Smooth muscle cell (in vitro differentiated cells): ENCODE measurements around the gene PDLIM5. TPM values are rescaled to one million over a fixed set of nuclear protein-coding genes. Genes with fewer than 3 reads are reported as not detected.

ENCODE experiments used
- DNase-seq: peaks from one replicate; lab custom pipeline; 2025; ENCODE audit not compliant: unreplicated experiment; lab: John Stamatoyannopoulos, UW
- H2AFZ ChIP-seq: fragments of 200-600 bp; sonication (generic); 2 replicates; pipeline ENCODE4 v1.6.0; 2016; ENCODE audit warnings: antibody characterized with exemption, low read depth, mild to moderate bottlenecking
- H3F3A ChIP-seq: fragments of 200-600 bp; sonication (generic); 2 replicates; pipeline ENCODE4 v1.6.0; 2017; ENCODE audit warnings: antibody characterized with exemption, low read depth
- H3K27ac ChIP-seq: fragments of 200-600 bp; sonication (generic); 2 replicates; pipeline ENCODE4 v1.5.1; 2016; ENCODE audit warnings: low read depth, mild to moderate bottlenecking
- H3K27me3 ChIP-seq: fragments of 200-600 bp; sonication (generic); 2 replicates; pipeline ENCODE4 v1.6.1; 2016; ENCODE audit warnings: low read depth, mild to moderate bottlenecking
- H3K36me3 ChIP-seq: fragments of 200-600 bp; sonication (generic); 2 replicates; pipeline ENCODE4 v1.5.1; 2016; ENCODE audit warnings: low read depth
- H3K4me1 ChIP-seq: fragments of 200-600 bp; sonication (generic); 2 replicates; pipeline ENCODE4 v1.5.1; 2016; ENCODE audit warnings: low read depth
- H3K4me2 ChIP-seq: fragments of 200-600 bp; sonication (generic); 2 replicates; pipeline ENCODE4 v1.6.0; 2016; ENCODE audit warnings: mild to moderate bottlenecking
- H3K4me3 ChIP-seq: fragments of 200-600 bp; sonication (generic); 2 replicates; pipeline ENCODE4 v1.5.1; 2016; ENCODE audit warnings: mild to moderate bottlenecking
- H3K79me2 ChIP-seq: fragments of 200-600 bp; sonication (generic); 2 replicates; pipeline ENCODE4 v1.6.0; 2016; ENCODE audit warnings: low read depth, mild to moderate bottlenecking
- H3K9ac ChIP-seq: fragments of 200-600 bp; sonication (generic); 2 replicates; pipeline ENCODE4 v1.6.0; 2016; ENCODE audit warnings: low read depth
- H3K9me3 ChIP-seq: fragments of 200-600 bp; sonication (generic); replicated peaks from 2 replicates; pipeline ENCODE4 v1.5.1; 2016; ENCODE audit warnings: low read depth
- H4K20me1 ChIP-seq: fragments of 200-600 bp; sonication (generic); 2 replicates; pipeline ENCODE4 v1.6.0; 2016; ENCODE audit warnings: low read depth
- WGBS: methylation state at CpG from one replicate; pipeline ENCODE4 v1.1.7; 2016; ENCODE audit warnings: low lambda C conversion rate; 5-methylcytosine and 5-hydroxymethylcytosine counted together
- polyA plus RNA-seq: library from polyadenylated mRNA; unstranded; fragments of >200 nt; fragmentation: Nextera tagmentation; extraction: Ambion mirVana; gene quantifications from 2 replicates; pipeline ENCODE4 v1.2.1, GENCODE V29; 2016
- total RNA-seq: library from RNA; depleted of rRNA; stranded (reverse); fragments of >200 nt; gene quantifications from 2 replicates; pipeline ENCODE4 v1.2.3, GENCODE V29; 2014
- TF ChIP-seq, protein P1 (sequence below): fragments of 200-600 bp; sonication (generic); IDR thresholded peaks from 2 replicates; pipeline ENCODE4 v1.5.1; 2017; ENCODE audit warnings: borderline replicate concordance, mild to moderate bottlenecking, antibody characterized with exemption; ENCODE audit not compliant: insufficient read depth, poor library complexity, severe bottlenecking

Gene PDLIM5
- total and polyA plus RNA-seq, 2 experiments from 2014 or later, result 129 to 150 TPM

DNA sequence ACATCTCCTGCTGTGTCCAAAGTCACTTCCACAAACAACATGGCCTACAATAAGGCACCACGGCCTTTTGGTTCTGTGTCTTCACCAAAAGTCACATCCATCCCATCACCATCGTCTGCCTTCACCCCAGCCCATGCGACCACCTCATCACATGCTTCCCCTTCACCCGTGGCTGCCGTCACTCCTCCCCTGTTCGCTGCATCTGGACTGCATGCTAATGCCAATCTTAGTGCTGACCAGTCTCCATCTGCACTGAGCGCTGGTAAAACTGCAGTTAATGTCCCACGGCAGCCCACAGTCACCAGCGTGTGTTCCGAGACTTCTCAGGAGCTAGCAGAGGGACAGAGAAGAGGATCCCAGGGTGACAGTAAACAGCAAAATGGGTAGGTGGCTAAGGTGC is 123.9 kb downstream of the PDLIM5 start:
- WGBS, result 89% methylated on average over 10 of the region's 10 CpGs
- H3K27me3 ChIP-seq, result no peaks in the 10 kb centered on the region
- no peak overlapping the region for H3K27ac ChIP-seq
- peaks cover 55% of the 10 kb centered on the region for H3K79me2 ChIP-seq
- H3F3A ChIP-seq, result peaks cover 12% of the 10 kb centered on the region
- H3K4me1 ChIP-seq, result peaks cover 37% of the 10 kb centered on the region
- DNase-seq, result no peak
- H2AFZ ChIP-seq, result no peak overlapping the region
- TF ChIP-seq, protein P1, sequence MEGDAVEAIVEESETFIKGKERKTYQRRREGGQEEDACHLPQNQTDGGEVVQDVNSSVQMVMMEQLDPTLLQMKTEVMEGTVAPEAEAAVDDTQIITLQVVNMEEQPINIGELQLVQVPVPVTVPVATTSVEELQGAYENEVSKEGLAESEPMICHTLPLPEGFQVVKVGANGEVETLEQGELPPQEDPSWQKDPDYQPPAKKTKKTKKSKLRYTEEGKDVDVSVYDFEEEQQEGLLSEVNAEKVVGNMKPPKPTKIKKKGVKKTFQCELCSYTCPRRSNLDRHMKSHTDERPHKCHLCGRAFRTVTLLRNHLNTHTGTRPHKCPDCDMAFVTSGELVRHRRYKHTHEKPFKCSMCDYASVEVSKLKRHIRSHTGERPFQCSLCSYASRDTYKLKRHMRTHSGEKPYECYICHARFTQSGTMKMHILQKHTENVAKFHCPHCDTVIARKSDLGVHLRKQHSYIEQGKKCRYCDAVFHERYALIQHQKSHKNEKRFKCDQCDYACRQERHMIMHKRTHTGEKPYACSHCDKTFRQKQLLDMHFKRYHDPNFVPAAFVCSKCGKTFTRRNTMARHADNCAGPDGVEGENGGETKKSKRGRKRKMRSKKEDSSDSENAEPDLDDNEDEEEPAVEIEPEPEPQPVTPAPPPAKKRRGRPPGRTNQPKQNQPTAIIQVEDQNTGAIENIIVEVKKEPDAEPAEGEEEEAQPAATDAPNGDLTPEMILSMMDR, result no peak
- peaks cover under 1% of the 10 kb centered on the region for H4K20me1 ChIP-seq
- H3K9me3 ChIP-seq, result no peaks in the 10 kb centered on the region
- H3K4me2 ChIP-seq, result no peak overlapping the region
- H3K4me3 ChIP-seq, result no peak overlapping the region
- peaks cover 6% of the 10 kb centered on the region for H3K36me3 ChIP-seq
- H3K9ac ChIP-seq, result no peak overlapping the region

DNA sequence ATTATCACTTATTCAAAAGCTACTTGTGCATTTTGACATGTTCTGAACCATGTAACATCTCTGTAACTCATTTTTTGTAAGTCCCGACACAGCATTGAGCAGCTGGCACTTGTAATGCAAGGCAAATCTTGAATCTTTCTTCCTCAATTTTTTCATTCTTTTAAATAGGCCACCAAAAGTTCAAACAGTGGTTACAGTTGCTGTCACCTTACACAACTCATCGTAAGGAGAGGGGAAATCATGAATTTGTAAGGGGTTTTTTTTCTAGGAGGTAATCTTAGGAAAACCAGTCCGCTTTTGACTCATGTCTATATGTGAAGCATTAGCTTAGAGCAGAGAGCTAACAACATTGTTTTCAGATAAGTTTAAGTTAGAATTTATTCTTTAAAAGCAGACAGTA is 124.5 kb downstream of the PDLIM5 start:
- peaks cover 49% of the 10 kb centered on the region for H3K79me2 ChIP-seq
- TF ChIP-seq, protein P1, result no peak
- no peak overlapping the region for H3K9ac ChIP-seq
- peaks cover 12% of the 10 kb centered on the region for H3F3A ChIP-seq
- no peak overlapping the region for H3K4me2 ChIP-seq
- H3K9me3 ChIP-seq, result no peaks in the 10 kb centered on the region
- H3K27ac ChIP-seq, result peak overlapping the region; percentile 12
- H2AFZ ChIP-seq, result no peak overlapping the region
- H3K27me3 ChIP-seq, result no peaks in the 10 kb centered on the region
- WGBS, result 55% methylated on average over 3 of the region's 3 CpGs
- H3K36me3 ChIP-seq, result peaks cover 8% of the 10 kb centered on the region
- H3K4me1 ChIP-seq, result peaks cover 37% of the 10 kb centered on the region
- peaks cover 6% of the 10 kb centered on the region for H4K20me1 ChIP-seq
- H3K4me3 ChIP-seq, result no peak overlapping the region
- no peak for DNase-seq

DNA sequence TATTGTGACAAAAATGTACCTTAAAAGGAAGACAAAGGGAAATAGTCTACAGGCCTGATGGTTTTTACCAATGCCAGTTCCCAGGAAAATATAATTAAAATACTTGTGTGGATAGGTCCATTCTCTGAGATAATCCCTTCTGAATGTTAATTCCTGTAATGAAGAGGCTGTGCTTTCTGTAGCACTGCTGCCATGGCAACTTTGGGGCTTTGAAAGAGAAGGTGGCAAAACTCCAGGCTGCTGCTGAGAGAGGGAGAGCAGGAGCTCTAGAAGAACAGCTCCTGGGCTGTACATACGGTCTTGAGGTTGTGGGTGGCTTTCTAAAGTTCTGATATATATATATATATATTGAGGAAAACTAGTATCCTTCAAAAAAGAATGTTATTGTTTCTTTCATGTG is 125.4 kb downstream of the PDLIM5 start:
- 23% methylated on average over 1 of the region's 1 CpG for WGBS
- H3K36me3 ChIP-seq, result peaks cover 17% of the 10 kb centered on the region
- H4K20me1 ChIP-seq, result peaks cover 14% of the 10 kb centered on the region
- peaks cover 45% of the 10 kb centered on the region for H3K79me2 ChIP-seq
- no peaks in the 10 kb centered on the region for H3K9me3 ChIP-seq
- TF ChIP-seq, protein P1, result no peak
- no peak for DNase-seq
- no peak overlapping the region for H3K4me3 ChIP-seq
- peaks cover 32% of the 10 kb centered on the region for H3K4me1 ChIP-seq
- no peak overlapping the region for H2AFZ ChIP-seq
- peak overlapping the region; percentile 12 for H3K27ac ChIP-seq
- H3K27me3 ChIP-seq, result no peaks in the 10 kb centered on the region
- peak overlapping the region; percentile 55 for H3K4me2 ChIP-seq
- no peak overlapping the region for H3K9ac ChIP-seq
- H3F3A ChIP-seq, result peaks cover 10% of the 10 kb centered on the region

DNA sequence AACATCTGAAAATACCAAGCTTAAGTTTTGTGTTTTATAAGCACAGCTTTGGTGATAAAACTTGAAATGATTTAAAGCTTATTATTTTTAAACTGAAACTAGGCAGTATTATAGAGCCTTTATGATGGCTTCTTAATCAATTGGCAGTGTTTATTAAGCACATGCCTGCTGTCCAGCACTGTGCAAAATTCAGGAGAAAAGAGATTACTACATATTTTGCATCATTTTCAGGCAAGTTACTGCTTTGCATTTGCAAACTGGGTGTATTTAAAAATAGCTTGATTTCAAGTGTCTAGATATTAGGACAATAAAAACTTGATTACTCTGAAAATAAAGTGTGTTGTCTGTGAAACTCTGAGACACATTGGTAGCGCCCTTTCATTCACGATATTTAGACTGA is 126.5 kb downstream of the PDLIM5 start:
- Histone ChIP-seq H3K27ac (no peak overlapping the region), H3K79me2 (peaks cover 34% of the 10 kb centered on the region), H3F3A (peaks cover 9% of the 10 kb centered on the region), H2AFZ (no peak overlapping the region), H3K9ac (no peak overlapping the region), H3K4me1 (peaks cover 32% of the 10 kb centered on the region), H3K36me3 (peaks cover 17% of the 10 kb centered on the region), H3K4me3 (no peak overlapping the region), H4K20me1 (peaks cover 14% of the 10 kb centered on the region), H3K27me3 (no peaks in the 10 kb centered on the region), H3K9me3 (no peaks in the 10 kb centered on the region), H3K4me2 (no peak overlapping the region)
- 95% methylated on average over 2 of the region's 2 CpGs for WGBS
- DNase-seq, result no peak
- TF ChIP-seq, protein P1, result no peak
